Ammon's horn (tissue), 1 donor: Measurements from ENCODE around the gene HAPSTR1.

Experiments
- DNase-seq: peaks from one replicate; pipeline ENCODE4 v3.0.0-alpha.2; 2016; ENCODE audit warnings: low spot score

Gene HAPSTR1

DNA sequence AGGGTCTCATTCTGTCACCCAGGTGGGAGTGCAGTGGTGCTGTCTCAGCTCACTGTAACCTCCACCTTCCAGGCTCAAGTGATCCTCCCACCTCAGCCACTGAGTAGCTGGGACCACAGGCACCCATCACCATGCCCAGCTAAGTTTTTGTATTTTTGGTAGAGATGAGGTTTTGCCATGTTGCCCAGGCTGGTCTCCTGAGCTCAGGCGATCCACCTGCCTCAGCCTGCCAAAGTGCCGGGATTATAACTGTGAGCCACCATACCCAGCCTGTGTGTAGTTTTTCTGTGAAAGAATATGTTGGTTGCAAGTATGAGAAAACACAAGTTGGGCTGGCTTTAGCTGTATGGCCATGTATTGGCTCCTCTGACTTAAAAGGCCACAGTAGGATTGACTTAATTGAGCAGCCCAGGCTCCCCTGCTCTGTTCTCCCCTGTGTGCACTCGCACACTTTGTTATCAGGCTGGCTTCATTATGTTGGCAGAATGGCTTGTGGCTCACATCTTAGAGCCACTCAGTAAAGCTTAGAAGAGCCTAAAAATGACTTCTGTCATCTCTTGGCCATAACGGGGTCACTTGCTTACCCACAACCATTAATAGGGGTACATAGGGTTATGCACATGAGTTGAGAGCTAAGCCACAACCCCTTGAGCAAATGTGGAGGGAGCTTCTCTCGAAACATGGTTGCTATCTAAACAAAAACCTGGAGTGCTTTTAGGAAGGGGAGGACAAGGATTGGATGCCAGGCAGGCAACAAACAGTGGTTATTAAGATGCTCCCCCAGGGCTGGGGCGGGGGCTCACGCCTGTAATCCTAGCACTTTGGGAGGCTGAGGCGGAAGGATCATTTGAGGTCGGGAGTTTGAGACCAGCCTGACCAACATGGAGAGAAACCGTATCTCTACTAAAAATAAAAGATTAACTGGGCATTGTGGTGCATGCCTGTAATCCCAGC, 6.1 kb downstream of the HAPSTR1 start:
- no peak for DNase-seq

DNA sequence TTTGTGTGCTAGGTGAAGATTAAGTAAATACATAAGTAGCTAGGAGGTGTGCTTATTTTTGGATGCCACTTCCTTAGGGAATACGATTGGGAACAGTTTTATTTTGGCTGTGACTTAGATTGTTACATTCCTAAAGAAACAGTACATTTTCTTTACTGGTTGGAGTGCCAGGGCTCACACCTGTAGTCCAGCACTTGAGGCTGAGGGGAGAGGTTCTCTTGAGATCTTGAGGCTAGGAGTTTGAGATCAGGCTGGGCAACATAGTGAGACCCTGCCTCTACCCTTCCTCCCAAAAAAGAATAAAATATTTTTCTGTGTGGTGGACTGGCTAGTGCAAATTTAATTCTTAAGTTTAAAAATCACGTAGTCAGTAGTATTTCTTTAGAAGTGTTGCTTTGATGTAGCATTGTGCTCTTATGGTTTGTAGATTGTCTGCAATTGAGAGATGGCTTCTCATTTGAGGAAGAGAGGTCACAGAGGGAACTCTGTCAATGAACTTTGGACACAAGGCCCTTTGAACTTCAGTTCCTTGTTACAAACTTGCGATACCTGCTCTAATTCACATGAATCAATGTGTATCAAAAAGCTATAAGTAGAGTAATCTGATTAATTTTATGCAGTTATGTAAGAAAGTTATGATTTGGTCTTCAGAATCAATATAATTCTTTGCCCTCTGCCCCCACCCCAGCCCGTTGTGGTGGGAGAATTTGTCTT, 7.1 kb downstream of the HAPSTR1 start:
- no peak for DNase-seq

- DNase-seq = no peak
Measured at GRCh38 chr16:9099131-9099625, 7.7 kb downstream of the HAPSTR1 start.

DNA sequence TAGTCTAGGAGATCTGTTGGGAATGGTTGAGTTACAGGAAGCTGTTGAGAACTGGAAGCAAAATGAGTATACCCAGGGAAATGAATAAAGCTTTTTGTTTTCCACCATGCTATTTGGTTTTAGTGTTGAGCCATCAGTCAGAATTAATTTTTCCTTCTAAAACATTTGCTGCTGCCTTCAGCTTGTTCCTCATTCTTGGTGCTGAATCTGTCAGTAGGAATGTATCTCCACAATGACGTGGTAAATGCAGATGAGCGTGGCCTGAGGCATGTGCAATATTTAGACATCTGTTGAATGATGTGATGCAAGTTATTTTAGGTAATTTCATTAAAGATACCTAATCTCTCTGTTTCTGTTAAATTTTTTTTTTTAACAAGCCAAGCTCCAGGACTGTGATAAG, 10.9 kb downstream of the HAPSTR1 start:
- DNase-seq = no peak

- no peak for DNase-seq
Measured at GRCh38 chr16:9102943-9103342, 11.5 kb downstream of the HAPSTR1 start.

GRCh38 chr16:9103546-9103945, 12.1 kb downstream of the HAPSTR1 start:
- DNase-seq = no peak

- DNase-seq = no peak
Measured at GRCh38 chr16:9105189-9105588, 13.7 kb downstream of the HAPSTR1 start.

DNA sequence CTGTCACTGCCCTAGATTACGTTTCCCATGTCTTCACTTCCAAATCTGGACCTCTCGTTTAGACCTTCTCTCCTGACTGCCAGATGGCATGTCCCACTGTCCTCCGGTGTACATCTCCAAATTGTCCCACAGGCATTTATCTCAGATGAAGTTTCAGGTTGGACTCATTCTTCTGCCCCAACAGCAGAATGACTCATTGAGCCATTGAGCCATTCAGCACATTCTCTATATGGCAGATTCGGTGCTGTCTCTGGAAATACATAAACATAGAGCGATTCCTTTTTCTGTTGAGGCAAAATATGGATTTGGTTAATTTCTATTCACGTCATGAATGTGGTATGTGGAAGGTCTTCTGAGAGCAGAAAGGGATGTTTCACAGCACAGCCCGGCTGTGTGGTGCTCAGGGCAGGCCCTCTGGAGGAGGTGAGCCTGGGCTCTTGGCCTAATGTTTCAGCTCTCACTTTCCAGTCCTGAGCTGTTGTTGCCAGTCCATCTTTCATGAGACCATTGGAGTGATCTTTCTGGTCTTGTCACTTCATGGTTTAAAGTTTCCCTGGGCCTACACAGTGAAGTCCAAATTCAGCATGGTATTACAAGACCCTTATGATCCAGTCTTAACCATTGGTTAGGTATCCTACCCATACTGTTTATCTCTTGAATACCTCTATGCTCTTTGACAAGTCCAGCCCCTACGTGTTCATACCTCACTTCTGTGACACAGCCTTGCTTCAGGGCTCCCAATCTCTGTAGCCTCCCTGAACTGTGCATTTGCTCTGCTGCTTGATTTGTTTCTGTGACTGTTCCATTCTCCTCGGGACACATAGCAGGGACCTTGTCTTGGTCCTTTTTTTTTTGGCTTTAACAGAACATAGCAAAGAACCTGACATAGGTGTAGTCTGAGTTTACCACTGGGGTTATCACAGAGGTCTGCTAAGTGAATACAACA, 15.9 kb downstream of the HAPSTR1 start:
- DNase-seq = no peak

GRCh38 chr16:9109255-9109654, 17.8 kb downstream of the HAPSTR1 start:
- DNase-seq = no peak

GRCh38 chr16:9112166-9112843, 20.9 kb downstream of the HAPSTR1 start:
- DNase-seq = no peak

DNA sequence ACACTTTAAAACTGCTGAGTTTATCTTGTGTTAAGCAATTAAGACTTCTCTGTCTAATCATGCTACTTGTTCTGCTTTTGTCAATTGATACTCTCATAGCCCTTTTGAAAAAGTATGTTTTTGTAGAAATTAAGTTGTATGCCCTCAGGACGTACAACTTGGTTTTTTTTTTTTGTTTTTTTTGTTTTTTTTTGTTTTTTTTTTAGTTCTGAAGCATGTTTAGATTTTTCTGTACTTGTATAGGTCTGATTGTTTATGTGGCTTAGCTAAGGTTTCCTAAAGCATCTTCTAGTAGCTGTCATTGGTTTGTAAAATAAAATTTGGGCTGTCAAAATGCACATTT, 21.4 kb downstream of the HAPSTR1 start:
- no peak for DNase-seq

DNA sequence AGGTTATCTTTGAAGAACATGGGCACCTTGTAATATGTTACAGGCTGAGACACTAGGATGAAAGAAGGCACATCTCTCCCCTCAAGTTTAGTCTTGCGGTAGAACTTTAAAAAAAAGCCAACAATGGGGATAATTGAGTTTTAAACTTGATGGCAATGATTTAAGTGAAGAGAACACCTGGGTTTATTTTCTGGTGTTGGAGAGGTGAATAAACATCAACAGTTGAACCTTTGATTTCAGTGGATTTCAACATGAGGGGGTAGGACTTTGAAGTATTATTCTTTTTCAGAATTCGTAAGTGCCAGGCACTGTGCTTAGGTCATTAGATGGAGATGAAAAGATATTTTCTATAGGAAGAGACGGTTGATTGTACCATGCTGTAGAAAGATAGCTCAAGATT, 22.3 kb downstream of the HAPSTR1 start:
- DNase-seq = no peak

- no peak for DNase-seq
Measured at GRCh38 chr16:9114112-9114511, 22.7 kb downstream of the HAPSTR1 start.

GRCh38 chr16:9114842-9115241, 23.4 kb downstream of the HAPSTR1 start:
- no peak for DNase-seq

GRCh38 chr16:9115277-9115676, 23.8 kb downstream of the HAPSTR1 start:
- DNase-seq = no peak

DNA sequence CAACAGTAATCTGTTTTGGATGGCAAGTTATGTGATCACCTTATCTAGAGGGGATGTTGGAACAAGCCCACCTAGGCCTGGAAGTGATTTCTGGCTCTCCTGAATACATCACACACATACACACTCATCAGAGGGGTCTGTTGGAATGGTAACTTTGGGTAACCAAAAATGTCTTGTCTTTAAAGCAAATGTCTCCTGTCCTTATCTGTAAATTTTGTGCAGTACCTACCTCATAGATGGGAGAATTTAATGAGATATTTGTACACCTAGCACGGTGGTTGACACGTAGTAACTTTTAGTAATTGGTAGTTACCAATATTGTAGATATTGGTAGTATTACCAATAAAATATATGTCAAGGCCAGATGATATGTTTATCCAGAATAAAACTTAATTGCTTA, 24.7 kb downstream of the HAPSTR1 start:
- DNase-seq = no peak

DNA sequence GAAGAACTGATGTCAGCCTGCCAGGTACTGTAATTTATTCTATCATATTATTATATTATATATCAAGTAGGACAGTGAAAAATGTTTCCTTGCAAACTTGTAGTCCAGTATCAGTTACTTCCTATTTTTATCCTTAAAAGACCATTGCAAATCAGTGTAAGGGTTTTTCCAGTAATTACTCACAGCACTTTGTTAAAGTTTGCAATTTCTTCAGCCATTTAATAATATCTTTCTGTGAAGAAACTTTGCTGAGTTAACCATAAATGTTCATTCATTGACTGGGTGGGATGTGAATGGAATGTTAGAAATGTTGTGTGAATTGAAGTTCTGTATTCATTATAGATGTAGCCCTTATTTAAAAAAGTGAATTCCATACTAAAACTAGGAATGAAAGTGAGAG, 26.7 kb downstream of the HAPSTR1 start:
- no peak for DNase-seq

DNA sequence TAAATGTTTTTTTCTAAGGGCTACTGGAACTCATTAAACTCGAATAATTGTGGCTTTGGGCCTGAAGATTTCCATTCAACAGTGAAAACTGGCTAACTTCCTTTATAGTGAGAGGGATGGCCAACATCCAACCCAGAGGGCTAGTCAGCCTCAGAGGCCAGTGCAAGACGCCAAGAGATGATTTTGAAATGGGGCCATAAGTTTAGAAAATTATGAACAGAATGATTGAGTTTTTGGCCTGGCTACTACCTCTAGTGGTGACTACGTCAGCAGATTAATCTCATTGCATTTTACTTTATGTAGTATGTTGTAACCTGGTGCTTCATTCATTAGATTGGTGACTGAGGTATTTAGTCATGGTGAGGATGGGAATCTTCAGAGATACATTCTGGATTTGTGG, 28.4 kb downstream of the HAPSTR1 start:
- no peak for DNase-seq

GRCh38 chr16:9122342-9122741, 30.9 kb downstream of the HAPSTR1 start:
- DNase-seq = no peak

- no peak for DNase-seq
Measured at GRCh38 chr16:9122969-9123368, 31.5 kb downstream of the HAPSTR1 start.

GRCh38 chr16:9123401-9123800, 32.0 kb downstream of the HAPSTR1 start:
- DNase-seq = no peak

GRCh38 chr16:9123871-9124270, 32.4 kb downstream of the HAPSTR1 start:
- DNase-seq = no peak
